ENCODE results near the gene DPH7.

GRCh38 chr9:137516144-137516917 is 62.4 kb downstream of the DPH7 start:
- TF ChIP-seq REST (IDR thresholded peaks at IDR 0.05), result no peak
- TF ChIP-seq CTCF (IDR thresholded peaks at IDR 0.05; ENCODE audit: low read depth, low read length, missing input control), result no peak
- TF ChIP-seq SP1 (IDR thresholded peaks at IDR 0.05), result no peak
- no peak for TF ChIP-seq GABPA (IDR thresholded peaks at IDR 0.05 in 1 of 2, conservative IDR thresholded peaks at IDR 0.05 in 1 of 2)
- TF ChIP-seq MAX (IDR thresholded peaks at IDR 0.05), result no peak
- no peak for TF ChIP-seq NR2F2 (IDR thresholded peaks at IDR 0.05)
- TF ChIP-seq EGR1 (IDR thresholded peaks at IDR 0.05; ENCODE audit: low read depth in 2 of 2), result no peak
- TF ChIP-seq FOXA1 (IDR thresholded peaks at IDR 0.05), result no peak
- TF ChIP-seq ATF3 (IDR thresholded peaks at IDR 0.05), result no peak
- no peak for TF ChIP-seq RAD21 (IDR thresholded peaks at IDR 0.05)
- TF ChIP-seq JUND (IDR thresholded peaks at IDR 0.05), result no peak
- no peak for TF ChIP-seq TAF1 (conservative IDR thresholded peaks at IDR 0.05)

Measured in liver (tissue), 3 donors.